Heart left ventricle (tissue), 16 donors: ENCODE measurements around the gene NUCB1. TPM values are rescaled to one million over a fixed set of nuclear protein-coding genes. Genes with fewer than 3 reads are reported as not detected.
"Not testable (repeated sequence)": the region's sequence is repeated elsewhere in the genome, so short reads cannot be mapped to it uniquely, and the experiment has no call there.

Experiments
- ATAC-seq, 4 donors: fragments of 200-7000 bp; cut with Tn5 transposase; one replicate each; pipeline ENCODE4 v1.9.1; 2020 to 2022; ENCODE audit warnings: moderate library complexity in 4 of 4, mild to moderate bottlenecking in 3 of 4, moderate number of reproducible peaks in 1 of 4
- DNase-seq, 5 donors: peaks; one replicate each; pipeline ENCODE4 v3.0.0-alpha.2; 2020
- H3K27ac ChIP-seq, 12 donors: fragments of 200-600 bp; sonication (generic) in 4 of 12; one replicate each; pipeline versions ENCODE4 v1.5.0 to v1.8.0; 2016 to 2022; ENCODE audit warnings: mild to moderate bottlenecking in 2 of 12
- H3K27me3 ChIP-seq, 9 donors: fragments of 200-600 bp; sonication (generic) in 2 of 9; one replicate each; pipeline versions ENCODE4 v1.5.1 to v1.8.0; 2016 to 2022; ENCODE audit warnings: mild to moderate bottlenecking in 3 of 9
- H3K36me3 ChIP-seq, 9 donors: fragments of 200-600 bp; sonication (generic) in 2 of 9; one replicate each; pipeline versions ENCODE4 v1.5.0 to v1.8.0; 2018 to 2022; ENCODE audit warnings: mild to moderate bottlenecking in 2 of 9
- H3K4me1 ChIP-seq, 12 donors: fragments of 200-600 bp; sonication (generic) in 4 of 12; one replicate each; pipeline versions ENCODE4 v1.5.0 to v1.8.0; 2016 to 2022; ENCODE audit warnings: mild to moderate bottlenecking in 3 of 12
- H3K4me3 ChIP-seq, 12 donors: fragments of 200-600 bp; sonication (generic) in 4 of 12; one replicate each; pipeline versions ENCODE4 v1.5.0 to v1.8.0; 2017 to 2022; ENCODE audit warnings: mild to moderate bottlenecking in 9 of 12, moderate library complexity in 4 of 12
- H3K9me3 ChIP-seq, 12 donors: fragments of 200-600 bp; sonication (generic) in 4 of 12; one replicate each; pipeline versions ENCODE4 v1.5.0 to v1.8.0; 2016 to 2022; ENCODE audit warnings: mild to moderate bottlenecking in 1 of 12
- CTCF ChIP-seq, 12 donors: fragments of 200-600 bp; sonication (generic) in 4 of 12; IDR thresholded peaks; one replicate each; pipeline versions ENCODE4 v1.5.0 to v1.8.0; 2018 to 2022; ENCODE audit warnings: antibody characterized with exemption in 12 of 12, mild to moderate bottlenecking in 5 of 12
- POLR2A ChIP-seq, 2 donors: fragments of 450-650 bp; IDR thresholded peaks; one replicate each; pipeline ENCODE4 v1.6.1; 2017; ENCODE audit warnings: antibody characterized with exemption in 2 of 2, mild to moderate bottlenecking in 2 of 2, moderate library complexity in 2 of 2
- WGBS, 4 donors: extraction: QIAGEN DNeasy Blood & Tissue Kit in 2 of 4; methylation state at CpG; one replicate each; pipeline versions ENCODE4 v1.1.5 to v1.1.7; 2013 to 2018; 5-methylcytosine and 5-hydroxymethylcytosine counted together
- intact Hi-C, 10 donors: fragments of 100-400 bp; cut with DNase I; formaldehyde crosslinking; loops; one replicate each; pipeline versions ENCODE4 v1.11.1 to v1.14.2; 2022
- polyA plus RNA-seq, 2 donors: library from polyadenylated mRNA; stranded (reverse); fragments of 200-250 nt; gene quantifications; one replicate each; pipeline ENCODE4 v1.2.3, GENCODE V29; 2013
- total RNA-seq, 9 donors: library from RNA; depleted of rRNA in 2 of 9; stranded (reverse); fragments of >200 nt in 2 of 9; fragmentation: NEBNext Ultra II Directional in 3 of 9; extraction: Animal tissue kit (Norgen Biotek cat#: 25700) in 3 of 9; gene quantifications; one replicate each; pipeline versions ENCODE4 v1.1.0 to v1.2.4, GENCODE V29; 2016 to 2023
- donor health status: ischemic (EF 13 %, LVEDD 7.1; RV severe dilation, severe dysfunction).
- donor health status: healthy with polysubstance abuse.
- donor health status: DM: no; HTN: yes; CAD: no.
- donor health status: DM: no; HTN: no; CAD: no.
- donor health status: ischemic (EF 25% LVEDD 6.9; RV normal size, moderate dysfunction).
- donor health status: ischemic (EF 25% LVEDD 5.7; RV mildly dilated, moderate dysfunction).
- donor health status: healthy.
- donor health status: DM: yes; HTN: yes; CAD: no.
- donor health status: ischemic (EF 35%, LVEDD 5.7; RV mildly dilated, moderate dysfunction).
- donor health status: nonischemic (EF 11% LVEDD 7.7; RV severe dilation, severe dysfunction).
- donor health status: DM: yes; HTN: yes; CAD: no.
- donor health status: PGD.
- donor health status: ischemic (EF 29% LVEDD 5.4; RV normal size, mild dysfunction).
- donor health status: nonischemic (EF 23%, LVEDD 6.1; RV moderate dilation, normal function).

NUCB1 gene
- total and polyA plus RNA-seq, 11 donors: 179 to 428 (median 286) TPM

DNA sequence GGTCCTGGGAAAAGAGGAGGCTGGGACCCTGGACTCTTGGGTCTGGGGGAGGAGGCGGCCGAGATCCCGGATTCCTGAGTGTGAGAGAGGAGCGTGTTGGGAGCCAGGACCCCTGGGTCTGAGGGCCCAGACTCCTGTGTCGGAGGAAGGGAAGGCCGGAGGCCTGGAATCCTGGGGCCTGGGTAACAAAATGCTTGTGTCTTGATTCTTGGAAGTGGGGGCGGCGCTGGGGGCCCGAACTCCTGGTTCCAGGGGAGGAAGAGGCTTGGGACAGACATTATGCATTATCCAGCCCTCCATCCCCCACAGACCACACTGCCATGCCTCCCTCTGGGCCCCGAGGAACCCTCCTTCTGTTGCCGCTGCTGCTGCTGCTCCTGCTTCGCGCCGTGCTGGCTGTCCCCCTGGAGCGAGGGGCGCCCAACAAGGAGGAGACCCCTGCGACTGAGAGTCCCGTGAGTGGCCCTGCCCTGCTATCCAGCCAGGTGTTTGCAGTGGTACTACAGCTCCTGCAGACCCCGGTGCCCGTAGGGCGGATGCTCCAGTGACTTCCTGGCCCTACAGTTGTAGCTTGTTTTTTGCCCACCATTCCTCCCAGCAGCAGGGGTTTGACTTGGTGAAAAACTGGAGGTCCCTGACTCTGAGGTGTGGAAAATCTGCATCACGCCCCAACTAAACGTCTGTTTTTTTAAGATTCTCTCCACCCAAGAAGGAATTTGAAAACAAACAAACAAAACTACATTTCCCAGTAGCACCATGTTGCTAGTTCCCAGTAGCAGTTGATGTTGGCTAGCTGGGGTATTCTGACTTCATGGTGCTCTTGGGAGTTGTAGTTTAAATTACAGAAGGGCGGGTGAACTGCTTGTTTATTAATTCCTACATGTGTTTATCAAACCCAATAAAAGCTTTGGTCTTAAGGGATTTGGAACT, 630 bp downstream of the NUCB1 start:
- DNase-seq (peak in 1 of 5 donors; percentile 50), ATAC-seq (peak in 3 of 4 donors; percentile 2 to 23 (median 2))
- intact Hi-C loops: loop anchor here in 6 of 10 donors (2.0 to 10.0 kb wide), 6 partner anchors 26 to 64 kb away; partner anchors contain the start of genes BAX (in 3 of the 6), PPP1R15A (in 3 of the 6) and FTL (in 2 of the 6)
- WGBS, 4 donors: 7 to 10% (median 8%) methylated on average over 20 to 24 of the region's 24 CpGs
- Histone ChIP-seq H3K27me3 (peaks cover 0 to 5% (median 0%) of the 10 kb centered on the region in 9 donors), H3K36me3 (peaks cover 0 to 35% (median 20%) of the 10 kb centered on the region in 9 donors), H3K4me3 (peak overlapping the region; percentile 69 to 98 (median 92)), H3K9me3 (no peaks in the 10 kb centered on the region), H3K27ac (peak overlapping the region; percentile 77 to 98 (median 94)), H3K4me1 (peaks cover 2 to 45% (median 31%) of the 10 kb centered on the region in 12 donors)
- TF ChIP-seq CTCF (IDR thresholded peaks at IDR 0.05) (no peak), POLR2A (IDR thresholded peaks at IDR 0.05) (no peak)

- not testable (repeated sequence) for H3K27me3 ChIP-seq, H3K27ac ChIP-seq, ATAC-seq, H3K4me3 ChIP-seq, H3K9me3 ChIP-seq, DNase-seq
- intact Hi-C loops: loop anchor here in 4 of 10 donors (5.0 to 10.0 kb wide), 3 partner anchors 50 to 63 kb away; partner anchors contain the start of genes BAX (in 2 of the 4) and FTL (in 2 of the 4)
- 95 to 99% (median 96%) methylated on average over 7 of the region's 7 CpGs for WGBS, 4 donors
- Histone ChIP-seq H3K36me3 (peaks cover 0 to 50% (median 35%) of the 10 kb centered on the region in 9 donors), H3K4me1 (peaks cover 2 to 36% (median 27%) of the 10 kb centered on the region in 12 donors)
These were observed 2.2 kb downstream of the NUCB1 start for GRCh38 chr19:48902291-48902690.

- not testable (repeated sequence) for DNase-seq, H3K27ac ChIP-seq, H3K9me3 ChIP-seq, ATAC-seq, H3K27me3 ChIP-seq, H3K4me3 ChIP-seq
- intact Hi-C loops: loop anchor here in 4 of 10 donors (5.0 to 10.0 kb wide), 3 partner anchors 49 to 61 kb away; partner anchors contain the start of genes BAX (in 2 of the 4) and FTL (in 2 of the 4)
- H3K4me1 ChIP-seq: peaks cover 2 to 40% (median 28%) of the 10 kb centered on the region in 12 donors
- H3K36me3 ChIP-seq: peaks cover 0 to 63% (median 48%) of the 10 kb centered on the region in 9 donors
These were observed 3.7 kb downstream of the NUCB1 start for GRCh38 chr19:48903788-48904187.

GRCh38 chr19:48905664-48906063, 5.6 kb downstream of the NUCB1 start:
- H3K27ac ChIP-seq: no peak overlapping the region
- intact Hi-C loops: loop anchor here in 4 of 10 donors (5.0 to 10.0 kb wide), 3 partner anchors 49 to 59 kb away; partner anchors contain the start of genes FTL (in 2 of the 4) and BAX (in 1 of the 4)
- 76 to 77% (median 77%) methylated on average over 14 of the region's 14 CpGs for WGBS, 4 donors
- H3K4me1 ChIP-seq: peaks cover 2 to 37% (median 30%) of the 10 kb centered on the region in 12 donors
- DNase-seq (no peak), ATAC-seq (no peak)
- no peaks in the 10 kb centered on the region for H3K27me3 ChIP-seq
- no peaks in the 10 kb centered on the region for H3K9me3 ChIP-seq
- H3K4me3 ChIP-seq: no peak overlapping the region
- TF ChIP-seq POLR2A (IDR thresholded peaks at IDR 0.05) (no peak), CTCF (IDR thresholded peaks at IDR 0.05) (no peak)
- H3K36me3 ChIP-seq: peaks cover 0 to 82% (median 67%) of the 10 kb centered on the region in 9 donors

DNA sequence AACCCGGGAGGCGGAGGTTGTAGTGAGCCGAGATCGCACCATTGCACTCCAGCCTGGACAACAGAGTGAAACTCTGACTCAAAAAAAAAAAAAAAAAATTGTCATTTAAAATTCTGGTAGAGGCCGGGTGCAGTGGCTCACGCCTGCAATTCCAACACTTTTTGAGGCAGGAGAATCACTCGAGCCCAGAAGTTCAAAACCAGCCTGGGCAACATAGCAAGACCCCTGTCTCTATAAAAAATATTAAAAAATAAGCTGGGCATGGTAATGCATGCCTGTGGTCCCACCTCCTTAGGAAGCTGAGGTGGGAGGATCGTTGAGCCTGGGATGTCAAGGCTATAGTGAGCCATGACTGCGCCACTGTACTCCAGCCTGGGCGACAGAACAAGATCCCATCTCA, 6.2 kb downstream of the NUCB1 start:
- no peak for TF ChIP-seq POLR2A (IDR thresholded peaks at IDR 0.05)
- TF ChIP-seq CTCF (IDR thresholded peaks at IDR 0.05): no peak
- peaks cover 0 to 89% (median 73%) of the 10 kb centered on the region in 9 donors for H3K36me3 ChIP-seq

More for the DNA sequence above, 6.2 kb downstream of the NUCB1 start:
- ATAC-seq (no peak), DNase-seq (no peak)
- Histone ChIP-seq H3K4me3 (no peak overlapping the region), H3K27me3 (no peaks in the 10 kb centered on the region), H3K27ac (no peak overlapping the region), H3K4me1 (peaks cover 2 to 31% (median 23%) of the 10 kb centered on the region in 12 donors), H3K9me3 (no peaks in the 10 kb centered on the region)
- WGBS, 4 donors: 95 to 97% (median 96%) methylated on average over 10 of the region's 10 CpGs
- intact Hi-C loops: loop anchor here in 4 of 10 donors (5.0 to 10.0 kb wide), 3 partner anchors 48 to 58 kb away; partner anchors contain the start of genes FTL (in 2 of the 4) and BAX (in 1 of the 4)
